SH-SY5Y (cell line): Measurements from ENCODE around the gene PMP22.

Experiments
- GATA2 ChIP-seq: IDR thresholded peaks from 2 replicates; pipeline ENCODE4 v1.6.1; 2011; ENCODE audit warnings: mild to moderate bottlenecking, low read depth, low read length
- GATA3 ChIP-seq: IDR thresholded peaks from 2 replicates; pipeline ENCODE4 v1.6.1; 2011; ENCODE audit warnings: low read depth, mild to moderate bottlenecking, low read length, moderate library complexity

GRCh38 chr17:15247891-15248529, 17.1 kb downstream of the PMP22 start:
- TF ChIP-seq GATA3 (no peak), GATA2 (no peak)
